ENCODE measurements around the gene UACA. TPM values are rescaled to one million over a fixed set of nuclear protein-coding genes. Genes with fewer than 3 reads are reported as not detected.

Gene UACA
- total RNA-seq, 2 donors from 2014 or later, result 22.4 to 27.2 TPM

DNA sequence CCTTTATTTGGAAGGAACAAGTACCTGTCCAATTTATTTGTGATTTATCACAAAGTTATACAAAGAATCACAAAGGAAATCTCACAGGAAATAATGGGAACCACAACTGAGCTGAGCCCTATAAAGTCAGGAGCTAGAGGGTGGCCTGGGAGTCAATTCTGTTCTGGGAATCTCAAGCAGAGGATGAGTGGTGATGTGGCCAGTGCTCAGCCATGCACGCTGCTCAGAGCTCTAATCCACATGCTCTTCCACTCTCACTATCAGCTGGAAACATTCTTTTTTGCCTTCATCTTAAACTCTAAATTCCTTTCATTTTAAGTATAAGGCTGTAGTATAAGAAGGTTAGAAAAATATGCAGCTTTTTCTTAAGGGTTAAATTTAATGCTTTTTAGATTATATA is 36.6 kb downstream of the UACA start:
- WGBS, 2 donors, result 79 to 85% methylated on average over 1 of the region's 1 CpG
- Histone ChIP-seq H3K9me3 (no peaks in the 10 kb centered on the region), H3K4me3 (no peak overlapping the region), H3K27me3 (no peaks in the 10 kb centered on the region), H3K27ac (no peak overlapping the region), H3K36me3 (replicated peaks in 1 of 2; ENCODE audit: insufficient read depth in 1 of 2, low read depth in 2 of 2) (no peaks in the 10 kb centered on the region), H3K4me1 (no peaks in the 10 kb centered on the region)
- ATAC-seq, result no peak
- TF ChIP-seq, protein P1, sequence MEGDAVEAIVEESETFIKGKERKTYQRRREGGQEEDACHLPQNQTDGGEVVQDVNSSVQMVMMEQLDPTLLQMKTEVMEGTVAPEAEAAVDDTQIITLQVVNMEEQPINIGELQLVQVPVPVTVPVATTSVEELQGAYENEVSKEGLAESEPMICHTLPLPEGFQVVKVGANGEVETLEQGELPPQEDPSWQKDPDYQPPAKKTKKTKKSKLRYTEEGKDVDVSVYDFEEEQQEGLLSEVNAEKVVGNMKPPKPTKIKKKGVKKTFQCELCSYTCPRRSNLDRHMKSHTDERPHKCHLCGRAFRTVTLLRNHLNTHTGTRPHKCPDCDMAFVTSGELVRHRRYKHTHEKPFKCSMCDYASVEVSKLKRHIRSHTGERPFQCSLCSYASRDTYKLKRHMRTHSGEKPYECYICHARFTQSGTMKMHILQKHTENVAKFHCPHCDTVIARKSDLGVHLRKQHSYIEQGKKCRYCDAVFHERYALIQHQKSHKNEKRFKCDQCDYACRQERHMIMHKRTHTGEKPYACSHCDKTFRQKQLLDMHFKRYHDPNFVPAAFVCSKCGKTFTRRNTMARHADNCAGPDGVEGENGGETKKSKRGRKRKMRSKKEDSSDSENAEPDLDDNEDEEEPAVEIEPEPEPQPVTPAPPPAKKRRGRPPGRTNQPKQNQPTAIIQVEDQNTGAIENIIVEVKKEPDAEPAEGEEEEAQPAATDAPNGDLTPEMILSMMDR (IDR thresholded peaks at IDR 0.05), result no peak
- TF ChIP-seq POLR2A (IDR thresholded peaks at IDR 0.05), result no peak
- DNase-seq, result no peak
- intact Hi-C loops (cut with DNase I), result no loop called here

DNA sequence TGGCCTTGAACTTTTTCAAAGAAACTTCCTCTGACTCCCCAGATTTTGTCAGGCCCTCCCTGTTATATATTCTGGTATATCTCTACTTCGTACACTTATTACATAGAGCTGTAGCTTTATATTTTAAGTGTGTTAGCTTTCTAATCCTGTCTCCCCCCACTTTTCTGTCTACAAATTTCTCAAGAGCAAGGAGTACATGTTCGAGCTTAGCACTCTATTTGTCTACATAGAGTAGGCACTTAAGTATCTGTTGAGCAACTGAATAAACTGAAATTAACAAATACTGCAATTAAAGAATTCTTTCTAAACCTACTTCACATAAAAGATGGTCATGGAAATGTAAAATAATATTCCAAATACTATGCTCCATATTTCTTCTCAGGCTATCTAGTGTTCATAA is 39.4 kb downstream of the UACA start:
- ATAC-seq (no peak), DNase-seq (no peak)
- peaks cover 8% of the 10 kb centered on the region for H3K4me1 ChIP-seq
- H3K9me3 ChIP-seq, result no peaks in the 10 kb centered on the region
- H3K36me3 ChIP-seq (replicated peaks in 1 of 2; ENCODE audit: insufficient read depth in 1 of 2, low read depth in 2 of 2), result no peaks in the 10 kb centered on the region
- no peak overlapping the region for H3K4me3 ChIP-seq
- no peak overlapping the region for H3K27ac ChIP-seq
- no peak for TF ChIP-seq POLR2A (IDR thresholded peaks at IDR 0.05)
- TF ChIP-seq, protein P1 (IDR thresholded peaks at IDR 0.05), result no peak
- 76 to 88% methylated on average over 2 of the region's 2 CpGs for WGBS, 2 donors
- no peaks in the 10 kb centered on the region for H3K27me3 ChIP-seq
- intact Hi-C loops (cut with DNase I), result no loop called here

GRCh38 chr15:70723122-70723422 is 40.3 kb downstream of the UACA start:
- Histone ChIP-seq H3K9me3 (no peaks in the 10 kb centered on the region), H3K36me3 (replicated peaks in 1 of 2; ENCODE audit: insufficient read depth in 1 of 2, low read depth in 2 of 2) (no peaks in the 10 kb centered on the region), H3K4me1 (peaks cover 8% of the 10 kb centered on the region), H3K4me3 (no peak overlapping the region), H3K27ac (no peak overlapping the region), H3K27me3 (no peaks in the 10 kb centered on the region)
- ATAC-seq (no peak), DNase-seq (no peak)
- 63 to 72% methylated on average over 5 of the region's 5 CpGs for WGBS, 2 donors
- intact Hi-C loops (cut with DNase I), result no loop called here
- no peak for TF ChIP-seq POLR2A (IDR thresholded peaks at IDR 0.05)
- TF ChIP-seq, protein P1 (IDR thresholded peaks at IDR 0.05), result no peak

- intact Hi-C loops (cut with DNase I), result no loop called here
- Histone ChIP-seq H3K27me3 (no peaks in the 10 kb centered on the region), H3K9me3 (no peaks in the 10 kb centered on the region), H3K4me3 (no peak overlapping the region), H3K36me3 (replicated peaks in 1 of 2; ENCODE audit: insufficient read depth in 1 of 2, low read depth in 2 of 2) (no peaks in the 10 kb centered on the region), H3K4me1 (peaks cover 10% of the 10 kb centered on the region), H3K27ac (no peak overlapping the region)
- DNase-seq (no peak), ATAC-seq (peak; percentile 40)
- WGBS, 2 donors, result 72 to 76% methylated on average over 3 of the region's 3 CpGs
- no peak for TF ChIP-seq POLR2A (IDR thresholded peaks at IDR 0.05)
- TF ChIP-seq, protein P1 (IDR thresholded peaks at IDR 0.05), result peak in 6 of 7 experiments; percentile 55 to 85 (median 66)
Observed at GRCh38 chr15:70722266-70723121, 40.9 kb downstream of the UACA start.

Data from body of pancreas (tissue), 4 donors.